Activated CD4-positive, alpha-beta T cell treated with anti-CD3 and anti-CD28 coated beads, Interleukin-2, amount 50 U/mL, for 16 hours (primary cell): ENCODE data around the gene CHST1.

Experiments
- DNase-seq: peaks from one replicate; pipeline ENCODE4 v3.0.0-alpha.2; 2020

Gene CHST1

GRCh38 chr11:45659031-45659817 lies 6.2 kb downstream of the CHST1 start:
- DNase-seq: no peak

GRCh38 chr11:45658292-45658991 lies 7.0 kb downstream of the CHST1 start:
- DNase-seq: no peak

GRCh38 chr11:45657496-45658260 lies 7.7 kb downstream of the CHST1 start:
- DNase-seq: no peak

GRCh38 chr11:45655831-45656230 lies 9.6 kb downstream of the CHST1 start:
- DNase-seq: no peak

DNA sequence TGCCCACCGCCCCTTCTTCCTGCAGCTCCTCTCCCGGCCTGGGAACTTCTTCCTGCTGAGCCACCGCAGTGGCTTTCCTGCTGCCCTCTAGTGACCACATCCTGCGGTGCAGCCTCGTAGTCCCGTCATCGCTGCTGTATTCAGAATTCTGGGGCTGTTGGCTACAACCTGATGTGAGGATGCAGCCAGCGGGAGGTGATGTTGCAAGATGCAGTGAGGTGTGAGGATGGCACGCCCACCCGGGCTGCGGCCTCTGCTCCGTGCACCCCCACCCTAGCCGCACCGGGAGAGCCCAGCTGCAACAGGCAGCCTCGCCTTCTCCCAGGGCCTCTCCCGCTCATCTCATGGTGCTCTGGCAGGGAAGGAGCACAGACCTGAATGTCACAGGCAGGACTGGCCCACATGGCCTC lies 10.1 kb downstream of the CHST1 start:
- DNase-seq: peak; percentile 58

GRCh38 chr11:45655012-45655283 lies 10.5 kb downstream of the CHST1 start:
- no peak for DNase-seq

- DNase-seq: no peak
Observed at GRCh38 chr11:45654231-45655011, 11.0 kb downstream of the CHST1 start.

DNA sequence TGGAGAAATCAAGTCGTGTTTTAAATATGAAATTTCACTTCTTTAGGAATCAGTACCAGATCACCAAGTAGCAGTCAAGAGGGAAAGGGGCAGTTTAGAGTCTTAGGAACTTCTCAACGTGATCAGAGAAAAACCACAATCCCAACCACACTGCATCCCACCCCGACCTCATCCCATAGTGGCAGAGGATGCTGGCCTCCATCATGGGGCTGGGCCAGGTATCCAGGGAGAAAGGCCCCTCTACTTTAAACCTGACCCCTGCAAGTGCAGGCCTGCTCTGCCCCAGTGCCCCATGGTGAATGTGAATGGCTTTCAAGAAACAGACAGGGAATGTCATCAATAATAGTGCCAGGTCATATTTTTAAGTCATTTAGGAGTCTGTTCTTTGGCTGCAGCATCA lies 12.1 kb downstream of the CHST1 start:
- no peak for DNase-seq

- no peak for DNase-seq
Observed at GRCh38 chr11:45652781-45653180, 12.6 kb downstream of the CHST1 start.

DNA sequence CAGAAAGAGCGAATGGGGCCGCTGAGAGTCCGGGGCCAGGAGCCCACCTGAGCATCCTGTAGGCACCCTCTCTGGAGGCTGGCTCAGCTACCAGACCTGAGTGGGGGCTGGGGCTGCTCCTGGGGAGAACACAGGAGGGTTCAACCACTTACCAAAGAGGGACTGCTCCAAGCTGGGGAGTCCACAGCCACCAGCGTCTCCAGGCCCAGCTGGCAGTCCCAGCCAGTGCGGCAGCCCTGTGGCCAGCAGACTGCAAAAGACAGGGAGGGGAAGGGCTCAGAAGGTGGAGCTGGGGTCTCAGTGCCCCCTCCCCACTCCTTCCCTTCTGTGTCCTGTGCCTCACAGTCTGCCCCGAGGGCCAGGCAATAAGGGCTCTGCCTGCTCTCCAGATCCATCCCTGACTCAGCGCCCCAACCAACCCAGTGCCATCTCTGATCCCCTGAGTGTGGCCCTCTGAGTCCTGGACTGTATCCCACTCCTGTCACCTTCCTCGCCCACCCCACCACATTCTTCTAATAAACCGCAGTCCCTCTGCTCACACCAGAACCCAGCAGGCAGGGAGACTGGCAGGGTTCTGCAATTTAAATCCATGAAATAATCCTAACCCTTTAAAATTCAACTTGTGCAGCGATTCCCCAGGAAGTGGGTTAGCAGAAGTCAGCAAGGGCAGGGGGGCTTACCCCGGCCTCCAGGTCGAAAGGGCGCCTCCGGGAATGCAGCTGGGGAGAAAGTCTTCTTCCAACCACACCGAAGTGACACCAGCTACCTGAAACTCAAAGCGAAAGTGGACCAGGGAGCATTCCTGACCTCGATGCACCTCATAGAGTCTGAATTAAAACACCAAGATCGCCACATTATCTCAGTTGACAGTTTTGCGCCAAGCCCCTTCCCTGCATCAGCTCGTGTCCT lies 13.3 kb downstream of the CHST1 start:
- DNase-seq: no peak

- no peak for DNase-seq
Observed at GRCh38 chr11:45651156-45651555, 14.3 kb downstream of the CHST1 start.

GRCh38 chr11:45650166-45651095 lies 15.0 kb downstream of the CHST1 start:
- no peak for DNase-seq

GRCh38 chr11:45649544-45650165 lies 15.8 kb downstream of the CHST1 start:
- DNase-seq: no peak

GRCh38 chr11:45648931-45649330 lies 16.5 kb downstream of the CHST1 start:
- no peak for DNase-seq

DNA sequence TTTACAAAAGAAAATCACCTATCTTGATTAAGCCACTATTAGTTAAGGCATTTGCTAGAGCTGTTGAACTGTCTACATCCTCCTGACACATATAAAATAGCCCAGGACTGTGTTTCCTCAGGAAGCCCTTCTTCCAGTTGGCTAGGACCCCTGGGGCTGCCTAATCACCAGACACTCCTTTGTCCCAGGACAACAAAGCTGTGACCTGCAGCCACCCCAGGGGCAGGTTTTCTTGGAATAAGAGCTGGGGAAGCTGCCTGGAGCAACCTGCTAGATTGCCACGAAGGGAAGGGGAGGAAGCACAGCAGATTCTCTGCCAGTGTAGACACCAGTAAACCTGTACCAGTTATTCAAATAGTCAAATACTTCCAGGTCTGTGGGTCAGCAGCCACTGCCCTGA lies 17.6 kb downstream of the CHST1 start:
- DNase-seq: no peak

GRCh38 chr11:45647329-45647728 lies 18.1 kb downstream of the CHST1 start:
- peak; percentile 16 for DNase-seq

DNA sequence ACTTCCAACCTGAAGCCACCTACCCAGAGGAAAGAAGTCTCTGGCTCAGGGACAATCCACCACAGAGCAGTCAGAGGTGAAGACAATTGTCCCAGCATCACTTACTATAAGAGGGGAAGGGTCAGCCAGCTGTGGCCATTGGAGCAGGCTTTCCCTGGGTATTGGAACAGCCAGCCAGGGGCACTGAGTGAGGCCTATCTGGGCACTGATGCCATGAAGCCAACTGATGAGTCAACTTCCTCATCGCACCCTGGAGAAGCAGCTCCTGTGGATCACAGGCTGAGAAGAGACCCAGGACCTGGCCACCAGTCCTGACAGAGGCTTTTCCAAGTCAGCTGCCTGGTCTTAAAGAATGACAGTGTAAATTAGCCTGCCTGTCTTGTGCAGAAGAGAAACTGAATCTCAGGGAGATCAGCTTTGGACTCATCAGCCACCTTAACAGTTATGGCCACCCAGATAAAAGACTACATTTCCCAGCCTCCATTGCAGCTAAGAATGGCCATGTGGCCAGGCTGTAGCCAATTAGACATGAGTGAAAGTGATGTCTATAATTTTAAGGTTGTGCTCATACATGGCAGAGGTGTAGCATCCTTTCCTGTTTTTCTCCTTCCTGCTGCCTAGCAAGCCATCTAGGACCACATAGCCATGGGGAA lies 19.0 kb downstream of the CHST1 start:
- DNase-seq: peak; percentile 29

DNA sequence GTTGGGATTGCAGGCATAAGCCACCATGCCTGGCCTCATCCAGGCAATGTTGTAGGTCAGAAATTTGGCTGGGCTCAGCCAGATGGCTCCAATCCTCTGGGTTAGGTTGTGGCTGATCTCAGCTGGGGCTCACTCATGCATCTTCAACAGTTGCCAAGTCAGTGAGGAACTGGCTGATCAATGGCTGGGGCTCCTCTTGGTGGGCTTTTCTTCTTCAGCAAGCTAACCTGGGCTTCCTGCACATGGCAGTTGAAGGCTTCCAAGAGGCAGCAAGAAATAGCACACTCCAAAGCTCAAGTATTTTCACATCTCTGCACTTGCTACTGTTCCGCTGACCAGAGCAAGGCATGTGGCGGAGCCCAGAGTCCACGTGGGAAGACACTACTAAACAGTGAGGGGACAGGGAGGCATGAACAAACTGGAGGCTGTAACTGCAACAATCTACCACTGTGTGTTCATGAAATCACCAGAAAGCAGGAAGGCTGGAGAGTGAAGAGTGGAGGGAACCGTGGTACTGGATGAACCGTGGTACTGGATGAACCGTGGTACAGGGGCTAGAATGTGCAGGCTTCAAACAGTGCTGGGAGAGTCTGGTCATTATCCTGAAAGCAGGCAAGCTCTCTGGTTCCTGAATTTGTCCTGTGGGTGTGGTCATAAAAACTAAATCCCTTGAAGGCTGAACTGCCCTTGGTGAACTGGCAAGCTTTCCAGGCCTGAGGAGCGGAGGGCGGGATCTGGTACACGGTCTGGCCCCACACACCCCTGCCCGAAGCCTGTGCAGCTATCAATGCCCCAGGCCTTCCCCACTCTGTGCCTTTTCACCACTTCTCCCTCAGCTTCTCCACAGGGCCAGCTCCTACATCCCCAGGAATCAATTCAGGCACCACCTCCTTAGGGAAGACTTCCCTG lies 20.2 kb downstream of the CHST1 start:
- DNase-seq: no peak
